Measurements from ENCODE around the gene GSE1. TPM values are rescaled to one million over a fixed set of nuclear protein-coding genes. Genes with fewer than 3 reads are reported as not detected.

GSE1 gene
- total RNA-seq, 2 donors from 2014 or later = 72.6 to 96.2 TPM

DNA sequence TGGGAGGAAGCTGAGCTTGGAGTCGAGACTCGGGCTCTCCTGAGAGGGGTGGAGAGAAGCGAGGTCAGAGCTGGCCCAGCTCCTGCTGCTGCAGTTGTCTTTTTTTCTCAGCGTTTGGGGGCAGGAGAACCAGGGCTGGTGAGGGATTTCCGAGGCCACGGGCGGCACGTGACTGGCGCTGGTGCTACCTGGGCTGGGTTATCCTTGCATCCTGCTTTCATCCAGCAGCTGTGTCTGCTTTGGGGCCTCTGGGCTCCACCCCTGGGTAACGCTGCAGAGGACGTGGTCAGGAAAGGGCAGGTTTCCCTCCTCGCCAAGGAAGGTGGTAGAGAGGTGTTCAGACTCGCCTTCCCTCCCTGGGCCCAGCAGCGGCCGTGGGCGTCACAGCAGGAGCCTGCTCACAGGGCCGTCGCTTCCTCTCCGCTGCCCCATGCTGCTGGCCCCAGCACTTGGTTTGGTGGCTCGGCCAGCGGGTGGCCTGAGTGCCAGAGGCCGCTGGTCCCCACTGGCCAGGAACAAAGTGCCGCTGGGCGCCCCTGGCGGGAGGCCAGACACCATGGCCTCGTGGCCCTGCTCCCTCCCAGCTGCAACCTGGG, 22.5 kb downstream of the GSE1 start:
- Histone ChIP-seq H3K27me3 (replicated peaks; ENCODE audit: insufficient read depth) (no peaks in the 10 kb centered on the region), H3K4me1 (ENCODE audit: control insufficient read depth in 1 of 2, low read depth in 2 of 2) (peaks cover 0 to 6% of the 10 kb centered on the region in 2 donors), H3K27ac (no peak overlapping the region), H3K4me3 (no peak overlapping the region), H3K36me3 (no peaks in the 10 kb centered on the region), H3K9me3 (no peaks in the 10 kb centered on the region)
- DNase-seq (ENCODE audit: low spot score) (no peak), ATAC-seq (ENCODE audit: insufficient number of reproducible peaks, low FRiP score, low read depth) (no peak)
- TF ChIP-seq, protein P1, sequence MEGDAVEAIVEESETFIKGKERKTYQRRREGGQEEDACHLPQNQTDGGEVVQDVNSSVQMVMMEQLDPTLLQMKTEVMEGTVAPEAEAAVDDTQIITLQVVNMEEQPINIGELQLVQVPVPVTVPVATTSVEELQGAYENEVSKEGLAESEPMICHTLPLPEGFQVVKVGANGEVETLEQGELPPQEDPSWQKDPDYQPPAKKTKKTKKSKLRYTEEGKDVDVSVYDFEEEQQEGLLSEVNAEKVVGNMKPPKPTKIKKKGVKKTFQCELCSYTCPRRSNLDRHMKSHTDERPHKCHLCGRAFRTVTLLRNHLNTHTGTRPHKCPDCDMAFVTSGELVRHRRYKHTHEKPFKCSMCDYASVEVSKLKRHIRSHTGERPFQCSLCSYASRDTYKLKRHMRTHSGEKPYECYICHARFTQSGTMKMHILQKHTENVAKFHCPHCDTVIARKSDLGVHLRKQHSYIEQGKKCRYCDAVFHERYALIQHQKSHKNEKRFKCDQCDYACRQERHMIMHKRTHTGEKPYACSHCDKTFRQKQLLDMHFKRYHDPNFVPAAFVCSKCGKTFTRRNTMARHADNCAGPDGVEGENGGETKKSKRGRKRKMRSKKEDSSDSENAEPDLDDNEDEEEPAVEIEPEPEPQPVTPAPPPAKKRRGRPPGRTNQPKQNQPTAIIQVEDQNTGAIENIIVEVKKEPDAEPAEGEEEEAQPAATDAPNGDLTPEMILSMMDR (IDR thresholded peaks at IDR 0.05) = no peak

DNA sequence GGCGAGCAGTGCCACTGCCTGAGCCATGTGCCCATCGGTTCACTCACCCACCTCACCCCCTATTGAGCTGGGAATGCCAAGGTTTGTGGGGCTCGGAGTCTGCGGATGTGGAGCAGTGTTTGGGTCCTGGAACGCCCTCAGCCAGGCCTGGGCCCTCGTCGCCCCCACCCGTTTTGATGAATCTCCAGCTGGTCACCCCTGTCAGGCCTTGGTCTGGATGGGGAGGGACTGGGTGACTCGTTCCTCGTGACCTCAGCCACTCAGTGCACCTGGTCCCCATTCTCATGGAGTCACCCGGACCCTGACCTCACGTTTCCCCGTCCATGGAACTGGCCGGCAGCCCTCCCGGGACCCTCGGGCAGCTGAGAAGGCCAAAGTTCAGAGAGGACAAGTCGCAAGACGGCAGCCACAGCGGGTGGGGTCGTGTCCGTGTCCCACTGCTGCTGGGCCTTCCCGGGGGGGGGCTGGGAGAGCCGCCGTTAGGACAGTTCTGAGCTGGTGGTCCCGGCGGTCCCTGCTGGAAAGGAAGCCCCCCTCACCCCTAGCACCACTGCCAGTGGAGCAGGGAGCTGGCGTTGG, 23.2 kb downstream of the GSE1 start:
- H3K27ac ChIP-seq = no peak overlapping the region
- H3K36me3 ChIP-seq = no peaks in the 10 kb centered on the region
- ATAC-seq (ENCODE audit: insufficient number of reproducible peaks, low FRiP score, low read depth) (no peak), DNase-seq (ENCODE audit: low spot score) (no peak)
- peaks cover under 1 to 9% of the 10 kb centered on the region in 2 donors for H3K4me1 ChIP-seq (ENCODE audit: control insufficient read depth in 1 of 2, low read depth in 2 of 2)
- H3K4me3 ChIP-seq = no peak overlapping the region
- no peaks in the 10 kb centered on the region for H3K27me3 ChIP-seq (replicated peaks; ENCODE audit: insufficient read depth)
- H3K9me3 ChIP-seq = no peaks in the 10 kb centered on the region
- TF ChIP-seq, protein P1 (IDR thresholded peaks at IDR 0.05) = no peak

DNA sequence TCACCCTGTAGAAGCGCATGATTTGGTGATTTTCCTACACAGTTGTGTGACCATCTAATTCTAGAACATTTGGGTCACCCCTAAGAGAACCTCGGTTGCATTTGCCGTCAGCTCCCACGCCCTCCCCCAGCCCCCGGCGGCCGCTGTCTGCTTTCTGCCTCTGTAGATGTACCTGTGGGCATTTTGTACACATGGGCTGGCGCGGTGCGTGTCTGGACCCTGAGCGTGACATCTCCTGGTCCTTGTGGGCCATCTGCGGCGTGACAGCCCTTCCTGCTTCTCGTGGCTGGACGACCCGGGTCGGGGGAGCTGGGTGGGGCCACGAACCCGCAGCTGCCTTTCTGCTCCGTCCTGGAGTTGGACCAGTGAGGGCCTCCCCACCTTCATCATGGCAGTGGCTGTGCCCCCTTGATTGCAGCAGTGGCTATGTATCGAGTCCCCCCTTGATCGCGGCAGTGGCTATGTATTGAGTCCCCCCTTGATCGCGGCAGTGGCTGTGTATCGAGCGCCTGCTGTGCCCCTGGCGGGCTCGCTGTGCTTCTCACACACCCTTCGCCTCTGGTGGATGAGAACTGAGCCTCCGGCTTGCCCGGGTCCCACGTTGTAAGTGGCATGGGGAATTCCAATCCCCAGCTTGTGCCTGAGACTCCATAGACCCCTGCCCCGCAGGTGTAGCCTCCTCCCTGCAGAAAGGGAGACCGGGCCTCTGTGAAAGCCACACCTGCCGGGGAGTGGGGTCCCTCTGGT, 24.1 kb downstream of the GSE1 start:
- ATAC-seq (ENCODE audit: insufficient number of reproducible peaks, low FRiP score, low read depth) (no peak), DNase-seq (ENCODE audit: low spot score) (no peak)
- H3K36me3 ChIP-seq = no peaks in the 10 kb centered on the region
- H3K4me1 ChIP-seq (ENCODE audit: control insufficient read depth in 1 of 2, low read depth in 2 of 2) = peaks cover 9 to 18% of the 10 kb centered on the region in 2 donors
- TF ChIP-seq, protein P1 (IDR thresholded peaks at IDR 0.05) = no peak
- H3K9me3 ChIP-seq = no peaks in the 10 kb centered on the region
- H3K4me3 ChIP-seq = no peak overlapping the region
- H3K27ac ChIP-seq = no peak overlapping the region
- H3K27me3 ChIP-seq (replicated peaks; ENCODE audit: insufficient read depth) = no peaks in the 10 kb centered on the region

DNA sequence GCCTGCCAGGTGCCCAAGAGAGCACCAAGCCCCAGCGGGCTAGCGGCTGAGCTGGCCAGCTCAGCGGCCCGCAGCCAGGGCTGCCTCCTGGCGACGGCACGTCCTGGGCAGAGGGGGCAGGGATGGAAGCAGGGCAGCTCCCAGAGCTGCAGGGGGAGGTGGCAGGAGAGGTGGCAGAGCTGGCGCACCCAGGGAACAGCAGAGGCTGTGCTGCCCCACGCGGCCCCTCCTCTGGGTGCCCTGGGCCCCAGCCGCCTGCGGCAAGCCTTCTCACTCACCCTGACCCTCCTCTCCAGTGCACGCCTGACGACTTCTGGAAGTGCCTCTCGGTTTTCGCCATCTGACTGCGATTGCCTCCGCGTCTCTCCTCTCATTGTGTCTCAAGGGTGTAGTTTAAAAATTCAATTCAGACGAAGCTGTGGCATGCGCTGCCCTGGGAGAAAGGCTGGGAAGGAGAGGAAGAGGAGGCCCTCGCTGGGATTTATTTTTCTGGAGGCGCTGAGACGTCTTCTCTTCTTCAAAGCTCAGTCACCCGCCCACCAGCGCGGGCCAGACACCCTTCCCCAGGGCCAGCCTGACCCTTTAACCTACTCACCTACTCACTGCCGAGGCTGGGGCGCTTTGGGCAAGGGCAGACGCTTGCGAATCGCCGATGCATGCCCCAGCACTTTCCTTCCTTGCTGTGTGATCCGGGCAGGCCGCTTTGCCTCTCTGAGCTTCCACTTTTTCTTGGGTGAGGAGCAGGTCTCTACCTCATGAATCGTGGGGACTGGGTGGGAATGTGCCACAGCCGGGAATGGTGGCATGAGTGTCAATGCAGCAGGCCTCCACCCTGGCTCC, 24.9 kb downstream of the GSE1 start:
- TF ChIP-seq, protein P1 (IDR thresholded peaks at IDR 0.05) = no peak
- no peak overlapping the region for H3K4me3 ChIP-seq
- no peaks in the 10 kb centered on the region for H3K36me3 ChIP-seq
- no peak overlapping the region for H3K27ac ChIP-seq
- no peaks in the 10 kb centered on the region for H3K9me3 ChIP-seq
- H3K27me3 ChIP-seq (replicated peaks; ENCODE audit: insufficient read depth) = no peaks in the 10 kb centered on the region
- no peak for ATAC-seq (ENCODE audit: insufficient number of reproducible peaks, low FRiP score, low read depth)
- peaks cover 9 to 18% of the 10 kb centered on the region in 2 donors for H3K4me1 ChIP-seq (ENCODE audit: control insufficient read depth in 1 of 2, low read depth in 2 of 2)
- DNase-seq (ENCODE audit: low spot score) = no peak
